ENCODE data around the gene SLC38A9.

GRCh38 chr5:55597014-55597981 lies 114.8 kb downstream of the SLC38A9 start:
- TF ChIP-seq CTCF (IDR thresholded peaks at IDR 0.05): no peak
- TF ChIP-seq EZH2 (IDR thresholded peaks at IDR 0.05; ENCODE audit: borderline replicate concordance, insufficient read depth, low read depth, low read length, poor library complexity, severe bottlenecking): no peak

All from B cell (primary cell).